ENCODE data around the gene RPUSD1.

- TF ChIP-seq POLR2A (IDR thresholded peaks at IDR 0.05; ENCODE audit: low read depth, low read length) (no peak), CTCF (IDR thresholded peaks at IDR 0.05; ENCODE audit: extremely low read depth in 1 of 2, insufficient read depth in 1 of 2, low read depth in 1 of 2, low read length in 2 of 2) (no peak), POLR2AphosphoS5 (IDR thresholded peaks at IDR 0.05; ENCODE audit: insufficient read depth, low read depth, low read length) (no peak), MAX (IDR thresholded peaks at IDR 0.05; ENCODE audit: insufficient read depth, insufficient read length) (no peak), EZH2 (IDR thresholded peaks at IDR 0.05; ENCODE audit: borderline replicate concordance, low read depth, low read length, severe bottlenecking) (no peak)
These were observed 10.5 kb upstream of the RPUSD1 start for GRCh38 chr16:798666-799065.
